Immature natural killer cell (primary cell): ENCODE data around the gene HSFY2. TPM values are rescaled to one million over a fixed set of nuclear protein-coding genes. Genes with fewer than 3 reads are reported as not detected.
"Not testable (repeated sequence)": the region's sequence is repeated elsewhere in the genome, so short reads cannot be mapped to it uniquely, and the experiment has no call there.

Source experiments
- DNase-seq, 3 donors: peaks; one replicate each; pipeline ENCODE4 v3.0.0; 2022; ENCODE audit warnings: mixed read lengths in 1 of 3
- H3K27ac Mint-ChIP-seq, 6 donors: one replicate each; pipeline ENCODE4 v1.8.0; 2020; ENCODE audit warnings: mixed read lengths in 6 of 6, mild to moderate bottlenecking in 5 of 6, inconsistent platforms in 4 of 6, moderate library complexity in 3 of 6
- H3K27me3 Mint-ChIP-seq, 3 donors: one replicate each; pipeline ENCODE4 v1.8.0; 2020 to 2021; ENCODE audit warnings: low read depth in 3 of 3, mild to moderate bottlenecking in 3 of 3, mixed read lengths in 3 of 3, moderate library complexity in 3 of 3, inconsistent platforms in 1 of 3
- H3K36me3 Mint-ChIP-seq, 3 donors: one replicate each; pipeline ENCODE4 v1.8.0; 2020; ENCODE audit warnings: mixed read lengths in 3 of 3, inconsistent platforms in 2 of 3, mild to moderate bottlenecking in 2 of 3
- H3K4me1 Mint-ChIP-seq, 2 donors: one replicate each; pipeline ENCODE4 v1.8.0; 2020; ENCODE audit warnings: inconsistent platforms in 2 of 2, mild to moderate bottlenecking in 2 of 2, mixed read lengths in 2 of 2, moderate library complexity in 1 of 2
- H3K4me3 Mint-ChIP-seq, 5 donors: one replicate each; pipeline ENCODE4 v1.8.0; 2020; ENCODE audit warnings: mild to moderate bottlenecking in 5 of 5, mixed read lengths in 5 of 5, inconsistent platforms in 3 of 5, moderate library complexity in 3 of 5
- H3K9me3 Mint-ChIP-seq, 6 donors: one replicate each; pipeline ENCODE4 v1.8.0; 2020; ENCODE audit warnings: mild to moderate bottlenecking in 6 of 6, mixed read lengths in 6 of 6, inconsistent platforms in 4 of 6, moderate library complexity in 3 of 6
- polyA plus RNA-seq, 3 donors: library from polyadenylated mRNA; unstranded; fragments of 300-500 nt; fragmentation: Illumina TruSeq; gene quantifications; one replicate each; pipeline ENCODE4 v1.2.3, GENCODE V29; 2021

The HSFY2 gene, protein sequence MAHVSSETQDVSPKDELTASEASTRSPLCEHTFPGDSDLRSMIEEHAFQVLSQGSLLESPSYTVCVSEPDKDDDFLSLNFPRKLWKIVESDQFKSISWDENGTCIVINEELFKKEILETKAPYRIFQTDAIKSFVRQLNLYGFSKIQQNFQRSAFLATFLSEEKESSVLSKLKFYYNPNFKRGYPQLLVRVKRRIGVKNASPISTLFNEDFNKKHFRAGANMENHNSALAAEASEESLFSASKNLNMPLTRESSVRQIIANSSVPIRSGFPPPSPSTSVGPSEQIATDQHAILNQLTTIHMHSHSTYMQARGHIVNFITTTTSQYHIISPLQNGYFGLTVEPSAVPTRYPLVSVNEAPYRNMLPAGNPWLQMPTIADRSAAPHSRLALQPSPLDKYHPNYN
- not detected for polyA plus RNA-seq

DNA sequence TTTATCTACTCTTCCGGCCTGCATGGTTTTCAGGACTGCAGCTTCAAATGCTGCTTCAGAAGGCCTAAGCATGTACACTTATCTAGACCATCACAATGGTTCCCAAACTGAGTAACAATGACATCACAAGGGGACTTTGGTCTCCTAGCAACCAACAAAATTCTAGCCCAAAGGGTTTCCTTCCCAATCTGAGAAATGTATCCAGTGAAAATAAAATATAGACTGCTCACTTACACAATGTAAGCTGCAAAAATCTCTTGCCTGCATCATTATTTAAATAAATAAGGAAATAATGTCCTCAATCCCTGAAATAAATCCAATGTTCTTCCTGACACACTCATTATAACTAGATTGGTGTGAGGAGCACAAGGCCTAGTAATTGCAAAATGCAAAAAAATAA is at the start of gene HSFY2:
Gene HSFY2 (minus strand): TSS at position 101 of the 400 bp plus-strand sequence. CDS start 117 bp downstream, outside the sequence.
- not testable (repeated sequence) for H3K27me3 Mint-ChIP-seq, H3K27ac Mint-ChIP-seq, DNase-seq, H3K4me1 Mint-ChIP-seq, H3K36me3 Mint-ChIP-seq, H3K4me3 Mint-ChIP-seq, H3K9me3 Mint-ChIP-seq

DNA sequence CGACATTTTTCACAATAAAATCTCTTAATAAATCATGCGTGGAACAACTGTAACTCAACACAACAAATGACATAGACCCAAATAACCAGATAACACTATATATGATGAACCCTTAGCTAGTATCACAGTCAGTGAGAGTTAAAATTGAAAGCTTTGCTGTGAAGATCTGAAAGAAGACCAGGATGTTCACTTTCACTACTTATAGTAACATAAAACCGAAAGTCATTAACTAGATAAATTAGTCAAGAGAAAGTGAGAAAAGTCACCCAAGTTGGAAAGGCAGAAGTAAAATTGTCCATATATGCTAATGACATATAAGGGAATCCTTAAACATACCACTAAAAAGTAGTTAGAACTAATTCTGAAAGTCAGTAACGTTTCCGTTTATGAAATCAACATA is 42.2 kb upstream of the HSFY2 start:
- H3K4me3 Mint-ChIP-seq, H3K36me3 Mint-ChIP-seq, H3K9me3 Mint-ChIP-seq, H3K4me1 Mint-ChIP-seq, H3K27me3 Mint-ChIP-seq, H3K27ac Mint-ChIP-seq, DNase-seq: not testable (repeated sequence)

DNA sequence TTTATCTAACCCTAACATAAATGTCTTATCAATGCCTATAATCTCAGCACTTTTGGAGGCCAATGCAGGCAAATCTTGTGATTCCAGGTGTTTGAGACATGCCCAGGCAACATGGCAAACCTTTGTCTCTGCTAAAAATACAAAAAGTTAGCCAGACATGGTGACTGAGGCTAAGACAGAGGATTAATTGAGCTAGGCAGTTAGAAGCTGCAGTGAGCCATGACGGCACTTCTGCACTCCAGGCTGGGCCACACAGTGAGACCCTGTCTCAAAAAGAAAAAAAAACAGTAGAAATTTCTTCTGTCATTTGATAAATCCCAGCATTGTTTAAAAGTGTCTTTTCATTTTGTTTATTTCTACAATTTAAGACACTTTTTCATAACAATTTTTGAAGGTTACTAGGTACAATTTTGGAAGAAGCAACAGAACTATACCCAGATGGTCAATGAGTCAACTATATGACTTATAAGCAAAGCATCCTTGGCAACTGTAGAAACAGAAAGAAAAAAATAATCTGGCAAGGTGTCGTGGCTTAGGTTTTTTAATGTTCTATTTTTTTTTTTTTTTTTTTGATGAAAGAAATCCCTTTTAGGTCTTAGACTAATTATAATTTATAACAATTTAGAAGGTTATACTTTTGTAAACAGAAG is 15.3 kb upstream of the HSFY2 start:
- not testable (repeated sequence) for H3K4me3 Mint-ChIP-seq, H3K36me3 Mint-ChIP-seq, DNase-seq

DNA sequence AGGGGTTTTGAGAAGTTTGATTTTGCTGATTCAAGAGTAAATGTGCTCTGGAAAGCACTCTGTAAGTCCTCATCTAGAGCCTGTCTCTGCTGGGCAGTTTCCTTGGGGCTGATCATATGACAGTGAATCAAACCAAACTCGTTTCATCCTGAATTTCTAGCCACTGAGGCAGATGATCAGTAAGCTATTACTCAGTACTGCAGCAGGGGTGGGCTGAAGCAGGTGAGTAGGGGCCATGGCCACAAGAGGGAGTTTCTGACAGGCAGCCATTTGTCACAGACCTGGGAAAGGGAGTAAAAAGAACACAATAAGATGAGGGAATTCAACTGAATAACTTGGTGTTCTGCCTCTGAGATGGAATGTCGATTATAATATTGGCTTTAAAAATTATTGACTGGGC is 19.5 kb downstream of the HSFY2 start:
- not testable (repeated sequence) for H3K27me3 Mint-ChIP-seq, H3K4me1 Mint-ChIP-seq, H3K4me3 Mint-ChIP-seq

More for the DNA sequence above, 15.3 kb upstream of the HSFY2 start:
- not testable (repeated sequence) for H3K4me1 Mint-ChIP-seq, H3K27ac Mint-ChIP-seq, H3K27me3 Mint-ChIP-seq, H3K9me3 Mint-ChIP-seq

DNA sequence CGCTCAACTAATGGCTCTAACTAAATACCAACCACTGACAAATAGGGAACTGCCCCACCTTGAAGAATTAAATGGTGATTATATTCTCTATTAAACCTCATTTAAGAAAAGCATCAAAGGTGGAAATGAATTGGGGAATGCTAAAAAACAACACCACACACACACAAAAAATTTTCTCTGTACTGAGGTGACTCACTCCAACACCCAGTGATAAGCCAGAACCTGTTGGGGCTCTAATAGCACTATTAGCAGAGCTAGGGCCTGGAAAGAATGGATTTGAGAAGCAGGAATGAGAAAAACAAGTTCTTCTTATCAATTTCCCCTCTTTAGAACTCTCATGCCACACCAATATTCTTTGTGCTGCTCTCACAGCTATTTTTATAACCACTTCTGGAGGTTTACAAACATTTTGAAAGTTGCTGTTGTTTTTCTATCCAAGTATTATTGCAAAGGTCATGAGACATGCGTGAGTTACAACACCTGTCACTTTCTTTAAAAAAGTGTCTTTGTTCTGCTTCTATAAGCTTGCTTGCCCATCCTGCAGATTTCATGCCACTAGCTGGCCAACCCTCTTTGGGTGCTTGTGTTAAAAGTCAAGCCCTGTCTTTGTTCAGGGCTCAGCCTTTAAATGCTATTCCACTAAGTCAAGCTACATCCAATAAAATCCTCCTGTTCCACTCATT is 20.3 kb downstream of the HSFY2 start:
- H3K27me3 Mint-ChIP-seq, H3K4me1 Mint-ChIP-seq, H3K4me3 Mint-ChIP-seq, H3K36me3 Mint-ChIP-seq, DNase-seq, H3K27ac Mint-ChIP-seq, H3K9me3 Mint-ChIP-seq: not testable (repeated sequence)

More for the DNA sequence above, 19.5 kb downstream of the HSFY2 start:
- H3K36me3 Mint-ChIP-seq, H3K27ac Mint-ChIP-seq, DNase-seq, H3K9me3 Mint-ChIP-seq: not testable (repeated sequence)

DNA sequence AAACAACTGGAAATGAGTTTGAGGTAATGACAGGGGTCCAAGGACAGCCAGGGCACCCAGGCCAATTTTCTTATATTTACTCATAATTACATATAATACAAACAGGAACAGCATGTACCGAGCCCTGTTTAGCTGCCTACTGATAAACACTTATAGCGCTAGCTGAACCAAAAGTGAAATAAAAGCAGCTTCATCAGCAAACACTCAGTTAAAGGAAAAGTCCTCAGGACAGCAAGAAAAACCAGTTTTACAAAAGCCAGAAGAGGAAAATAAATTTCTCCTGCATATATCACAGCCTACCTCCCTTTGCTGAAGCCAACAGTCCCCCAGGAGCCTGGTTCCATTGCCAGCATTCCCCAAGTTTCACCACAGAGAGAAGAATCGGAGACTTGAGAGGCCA is 49.8 kb downstream of the HSFY2 start:
- H3K27me3 Mint-ChIP-seq, H3K27ac Mint-ChIP-seq, DNase-seq, H3K9me3 Mint-ChIP-seq, H3K4me1 Mint-ChIP-seq, H3K36me3 Mint-ChIP-seq, H3K4me3 Mint-ChIP-seq: not testable (repeated sequence)

Other genes starting within 250 kb of the HSFY2 start
- gene HSFY1, start 227.0 kb downstream of the HSFY2 start, polyA plus RNA-seq = not detected